BLaER1 (cell line): ENCODE results near the gene CDC27.
"Not testable (repeated sequence)": the region's sequence is repeated elsewhere in the genome, so short reads cannot be mapped to it uniquely, and the experiment has no call there.

ENCODE experiments used
- H3K27ac ChIP-seq: shearing (Covaris generic); formaldehyde crosslinking; 2 replicates; pipeline ENCODE4 v1.8.1; 2022
- H3K27me3 ChIP-seq: shearing (Covaris generic); formaldehyde crosslinking; 2 replicates; pipeline ENCODE4 v1.8.1; 2022
- H3K36me3 ChIP-seq: shearing (Covaris generic); formaldehyde crosslinking; 2 replicates; pipeline ENCODE4 v1.8.1; 2022
- H3K4me1 ChIP-seq: shearing (Covaris generic); formaldehyde crosslinking; 2 replicates; pipeline ENCODE4 v1.8.1; 2022
- H3K4me2 ChIP-seq: shearing (Covaris generic); formaldehyde crosslinking; 2 replicates; pipeline ENCODE4 v1.8.1; 2022
- H3K4me3 ChIP-seq: shearing (Covaris generic); formaldehyde crosslinking; 2 replicates; pipeline ENCODE4 v1.8.1; 2022
- H3K9ac ChIP-seq: shearing (Covaris generic); formaldehyde crosslinking; 2 replicates; pipeline ENCODE4 v1.8.1; 2022
- H3K9me3 ChIP-seq: shearing (Covaris generic); formaldehyde crosslinking; 2 replicates; pipeline ENCODE4 v1.8.1; 2022
- H4K20me1 ChIP-seq: shearing (Covaris generic); formaldehyde crosslinking; 2 replicates; pipeline ENCODE4 v1.8.1; 2022
- Cebpa-rat ChIP-seq: shearing (Covaris generic); IDR thresholded peaks from 2 replicates; pipeline ENCODE4 v1.8.1; 2022

Gene CDC27

DNA sequence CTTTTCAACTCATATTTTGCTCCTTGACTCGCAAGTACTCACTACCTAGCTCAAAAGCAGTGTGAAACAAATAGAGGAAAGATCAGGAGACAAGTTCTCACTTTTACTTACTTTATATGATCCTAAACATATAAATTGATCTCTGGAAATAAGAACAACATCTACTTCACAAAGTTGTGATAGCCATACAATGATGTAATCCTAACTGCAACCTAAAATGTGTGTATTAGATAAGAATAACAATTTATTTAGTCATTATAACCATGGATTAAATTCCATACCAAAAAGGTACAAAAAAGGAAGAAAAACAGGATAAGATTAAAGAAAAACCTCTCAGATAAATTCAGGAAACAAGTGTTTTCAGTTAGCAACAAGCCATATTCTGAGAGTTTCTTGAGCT is 103.4 kb downstream of the CDC27 start:
- Histone ChIP-seq H4K20me1 (peaks cover 82% of the 10 kb centered on the region), H3K4me3 (no peak overlapping the region), H3K9me3 (no peaks in the 10 kb centered on the region), H3K27ac (no peak overlapping the region), H3K4me1 (no peaks in the 10 kb centered on the region), H3K4me2 (no peak overlapping the region), H3K27me3 (no peaks in the 10 kb centered on the region), H3K36me3 (peaks cover 7% of the 10 kb centered on the region), H3K9ac (no peak overlapping the region)
- TF ChIP-seq Cebpa-rat: no peak

DNA sequence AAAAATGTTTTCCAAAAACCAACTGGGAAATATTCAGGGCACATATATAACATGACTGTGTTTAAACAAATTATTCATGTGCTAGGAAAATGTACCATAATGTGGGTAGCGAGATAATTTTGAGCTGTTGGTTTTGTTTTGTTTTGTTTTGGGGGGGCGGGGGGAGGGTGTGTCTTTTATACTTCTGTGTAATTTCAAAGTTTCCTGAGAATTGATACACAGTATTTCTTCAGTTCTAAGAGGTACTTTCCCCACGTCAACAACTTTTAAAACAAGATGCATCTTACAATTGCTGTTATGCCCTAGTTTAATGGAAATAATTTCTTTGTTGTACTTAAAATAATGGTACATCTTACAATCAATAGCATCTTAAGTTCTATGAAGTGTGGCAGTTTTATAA is 110.3 kb downstream of the CDC27 start:
- Histone ChIP-seq H3K27ac (no peak overlapping the region), H3K4me1 (no peaks in the 10 kb centered on the region), H3K36me3 (peaks cover 21% of the 10 kb centered on the region), H3K9ac (no peak overlapping the region), H3K27me3 (no peaks in the 10 kb centered on the region), H3K4me3 (no peak overlapping the region), H4K20me1 (peaks cover 33% of the 10 kb centered on the region; the same call in 1 of the 2 replicates), H3K9me3 (no peaks in the 10 kb centered on the region), H3K4me2 (no peak overlapping the region)
- TF ChIP-seq Cebpa-rat: no peak

- no peaks in the 10 kb centered on the region for H3K9me3 ChIP-seq
- H4K20me1 ChIP-seq: peaks cover 21% of the 10 kb centered on the region; the same call in 1 of the 2 replicates
- H3K27ac ChIP-seq: no peak overlapping the region
- no peak overlapping the region for H3K9ac ChIP-seq
- H3K4me2 ChIP-seq: no peak overlapping the region
- H3K4me1 ChIP-seq: peaks cover 12% of the 10 kb centered on the region
- H3K36me3 ChIP-seq: peaks cover 21% of the 10 kb centered on the region
- no peak overlapping the region for H3K4me3 ChIP-seq
- H3K27me3 ChIP-seq: no peaks in the 10 kb centered on the region
- TF ChIP-seq Cebpa-rat: no peak
Observed at GRCh38 chr17:47077576-47077975, 111.5 kb downstream of the CDC27 start.

- Histone ChIP-seq H3K27ac (no peak overlapping the region), H3K9ac (no peak overlapping the region), H3K4me3 (no peak overlapping the region)
Observed at GRCh38 chr17:47076171-47076570, 112.9 kb downstream of the CDC27 start.

GRCh38 chr17:47074361-47074760 is 114.7 kb downstream of the CDC27 start:
- peaks cover 13% of the 10 kb centered on the region; the same call in 1 of the 2 replicates for H4K20me1 ChIP-seq
- not testable (repeated sequence) for H3K27ac ChIP-seq, H3K9me3 ChIP-seq

More at GRCh38 chr17:47076171-47076570, 112.9 kb downstream of the CDC27 start:
- H3K36me3 ChIP-seq: peaks cover 18% of the 10 kb centered on the region
- no peaks in the 10 kb centered on the region for H3K27me3 ChIP-seq
- H3K4me1 ChIP-seq: peaks cover 26% of the 10 kb centered on the region
- peaks cover 13% of the 10 kb centered on the region; the same call in 1 of the 2 replicates for H4K20me1 ChIP-seq
- TF ChIP-seq Cebpa-rat: no peak
- no peak overlapping the region for H3K4me2 ChIP-seq
- no peaks in the 10 kb centered on the region for H3K9me3 ChIP-seq

GRCh38 chr17:47073629-47074028 is 115.5 kb downstream of the CDC27 start:
- Histone ChIP-seq H4K20me1 (peaks cover 13% of the 10 kb centered on the region; the same call in 1 of the 2 replicates), H3K36me3 (0 out of 2 replicates have a peak, but pooled peaks cover 12% of the 10 kb centered on the region), H3K4me1 (peaks cover 34% of the 10 kb centered on the region)
- H3K9me3 ChIP-seq, H3K27me3 ChIP-seq, H3K27ac ChIP-seq, H3K4me2 ChIP-seq, H3K9ac ChIP-seq, H3K4me3 ChIP-seq: not testable (repeated sequence)

More at GRCh38 chr17:47074361-47074760, 114.7 kb downstream of the CDC27 start:
- H3K36me3 ChIP-seq: 0 out of 2 replicates have a peak, but pooled peaks cover 12% of the 10 kb centered on the region
- H3K4me3 ChIP-seq, H3K4me2 ChIP-seq, H3K27me3 ChIP-seq, H3K9ac ChIP-seq: not testable (repeated sequence)
- H3K4me1 ChIP-seq: peaks cover 34% of the 10 kb centered on the region

DNA sequence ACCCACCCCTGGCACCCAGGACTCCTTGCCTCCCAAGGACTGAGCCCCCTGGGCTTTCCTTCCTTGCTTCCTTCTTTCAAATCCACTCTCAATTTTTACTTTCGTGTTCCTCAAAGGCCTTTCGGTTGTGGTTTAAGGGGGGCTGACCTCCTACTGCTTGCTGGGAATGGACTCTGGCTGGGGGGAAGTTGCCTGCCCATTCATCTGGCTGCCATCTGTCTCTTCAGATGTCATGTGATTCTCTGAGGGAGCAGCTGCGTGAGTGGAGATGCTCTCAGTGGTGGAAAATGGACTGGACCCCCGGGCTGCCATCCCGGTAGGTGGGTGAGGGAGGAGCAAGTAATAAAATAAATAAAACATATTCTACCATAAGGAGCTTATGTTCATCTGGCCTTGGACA is 116.2 kb downstream of the CDC27 start:
- peak overlapping the region; percentile 55 for H3K4me2 ChIP-seq
- no peaks in the 10 kb centered on the region for H3K27me3 ChIP-seq
- no peaks in the 10 kb centered on the region for H3K9me3 ChIP-seq
- peaks cover 34% of the 10 kb centered on the region for H3K4me1 ChIP-seq
- 0 out of 2 replicates have a peak, but pooled peaks cover 10% of the 10 kb centered on the region for H3K36me3 ChIP-seq
- H4K20me1 ChIP-seq: peaks cover 10% of the 10 kb centered on the region; the same call in 1 of the 2 replicates
- TF ChIP-seq Cebpa-rat: no peak
- peak overlapping the region; percentile 47 for H3K27ac ChIP-seq
- H3K9ac ChIP-seq: no peak overlapping the region
- H3K4me3 ChIP-seq: no peak overlapping the region

DNA sequence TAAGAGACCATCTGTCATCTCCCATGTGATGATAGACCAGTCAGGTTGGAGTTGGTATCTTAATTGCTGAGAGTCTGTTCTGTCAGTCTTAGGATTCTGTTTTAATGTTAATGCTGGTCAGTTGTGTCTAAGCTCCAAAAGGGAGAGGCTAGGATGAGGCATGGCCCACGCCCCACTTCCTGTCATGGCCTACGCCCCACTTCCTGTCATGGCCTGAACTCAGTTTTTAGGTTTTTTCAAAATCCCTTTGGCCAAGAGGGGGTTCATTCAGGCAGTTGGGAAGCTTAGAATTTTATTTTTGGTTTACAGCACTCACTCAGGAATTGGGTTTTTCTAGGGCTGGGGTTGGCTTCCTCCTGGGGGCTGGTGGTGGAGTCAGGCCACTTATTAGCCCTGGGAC is 117.9 kb downstream of the CDC27 start:
- not testable (repeated sequence) for H3K27me3 ChIP-seq, H4K20me1 ChIP-seq, H3K9me3 ChIP-seq, H3K4me3 ChIP-seq, H3K36me3 ChIP-seq, H3K9ac ChIP-seq
- peaks cover 41% of the 10 kb centered on the region for H3K4me1 ChIP-seq
- H3K27ac ChIP-seq: 0 out of 2 replicates have a peak overlapping the region, but pooled peaks have one; percentile 26
- H3K4me2 ChIP-seq: peak overlapping the region; percentile 24; the same call in 1 of the 2 replicates

GRCh38 chr17:47070266-47070665 is 118.8 kb downstream of the CDC27 start:
- H3K4me1 ChIP-seq: peaks cover 42% of the 10 kb centered on the region
- not testable (repeated sequence) for H3K27me3 ChIP-seq, H3K4me2 ChIP-seq, H3K4me3 ChIP-seq, H3K9me3 ChIP-seq, H4K20me1 ChIP-seq, H3K9ac ChIP-seq, H3K36me3 ChIP-seq, H3K27ac ChIP-seq
